Erythroblast (primary cell): ENCODE data around the gene STIM1.

ENCODE experiments used
- DNase-seq, 2 experiments: peaks; one replicate each; lab custom pipeline; 2025; lab: John Stamatoyannopoulos, UW
- GATA1 ChIP-seq: IDR thresholded peaks from 2 replicates; pipeline ENCODE4 v1.6.1; 2011; ENCODE audit warnings: low read depth, mild to moderate bottlenecking, control low read depth, low read length, moderate library complexity
- POLR2A ChIP-seq: IDR thresholded peaks from 2 replicates; pipeline ENCODE4 v1.6.1; 2011; ENCODE audit warnings: mild to moderate bottlenecking, low read length

STIM1 gene

DNA sequence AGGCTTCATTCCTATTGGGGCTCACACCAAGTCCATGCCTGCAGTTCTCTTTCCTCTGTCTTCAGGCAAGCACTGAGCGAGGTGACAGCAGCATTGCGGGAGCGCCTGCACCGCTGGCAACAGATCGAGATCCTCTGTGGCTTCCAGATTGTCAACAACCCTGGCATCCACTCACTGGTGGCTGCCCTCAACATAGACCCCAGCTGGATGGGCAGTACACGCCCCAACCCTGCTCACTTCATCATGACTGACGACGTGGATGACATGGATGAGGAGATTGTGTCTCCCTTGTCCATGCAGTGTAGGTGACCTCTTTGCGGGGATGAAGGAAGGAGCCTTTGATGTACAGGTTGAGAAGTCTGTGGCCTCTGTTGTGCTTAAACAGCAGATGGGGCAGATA lies 227.7 kb downstream of the STIM1 start:
- TF ChIP-seq GATA1 (no peak), POLR2A (no peak)
- no peak for DNase-seq

DNA sequence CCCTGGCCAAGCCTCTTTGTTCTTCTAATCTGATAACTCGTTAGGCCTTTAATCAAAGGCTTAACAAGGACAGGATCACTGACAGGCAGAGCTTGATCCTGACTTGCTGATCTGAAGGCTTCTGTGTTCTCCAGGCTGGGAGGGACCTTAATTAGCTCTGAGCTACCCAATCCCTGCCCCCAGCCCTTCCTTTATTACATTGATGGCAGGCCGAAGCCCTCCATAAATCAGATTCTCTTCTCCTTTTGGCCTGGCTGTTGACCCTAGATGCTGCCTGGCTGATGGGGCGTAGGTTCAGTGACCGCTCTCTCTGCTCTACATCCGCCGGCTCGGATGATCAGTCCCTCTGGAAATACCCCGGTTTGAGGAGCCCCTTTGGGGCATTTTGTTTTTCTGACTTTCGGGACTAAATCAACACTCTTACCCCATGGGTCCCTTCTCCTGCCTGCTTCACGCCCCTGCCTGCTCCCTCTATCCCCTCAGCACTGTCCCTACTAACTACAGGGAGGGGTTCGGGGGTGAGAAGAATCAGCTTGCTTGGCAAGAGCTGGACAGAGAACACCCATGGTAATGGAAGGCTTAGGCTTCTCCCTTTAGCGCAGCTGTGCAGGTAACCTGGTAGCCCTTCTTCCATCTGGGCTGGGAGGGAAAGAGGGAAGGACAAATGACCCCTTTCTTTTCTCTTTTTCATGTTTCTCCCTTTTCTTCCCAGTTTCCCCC lies 229.1 kb downstream of the STIM1 start:
- no peak for DNase-seq
- no peak for TF ChIP-seq POLR2A
- TF ChIP-seq GATA1 = no peak

DNA sequence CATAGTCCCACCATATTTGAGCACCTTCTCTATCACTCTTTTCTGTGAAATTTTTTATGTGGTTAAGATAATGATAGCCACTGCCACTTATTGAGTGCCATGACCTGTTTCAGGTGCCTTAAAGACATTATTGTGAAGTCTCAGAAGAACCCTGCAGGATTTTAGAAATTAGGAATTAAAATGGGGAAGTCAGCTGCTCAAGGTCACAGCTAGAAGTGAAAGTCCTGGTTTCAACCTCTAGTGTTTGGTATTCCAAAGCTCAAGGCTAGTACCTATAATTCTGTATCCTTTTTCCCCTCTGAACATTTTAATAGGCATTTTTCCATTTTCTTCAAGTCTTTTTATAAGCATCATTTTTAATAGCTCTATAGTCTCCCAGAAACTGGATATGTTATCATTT lies 230.1 kb downstream of the STIM1 start:
- TF ChIP-seq POLR2A = no peak
- no peak for TF ChIP-seq GATA1
- no peak for DNase-seq

GRCh38 chr11:4086575-4087353 lies 231.3 kb downstream of the STIM1 start:
- TF ChIP-seq POLR2A = no peak
- no peak for DNase-seq

- no peak for TF ChIP-seq POLR2A
- no peak for TF ChIP-seq GATA1
- DNase-seq = no peak
Observed at GRCh38 chr11:4087551-4087950, 232.1 kb downstream of the STIM1 start.

- no peak for TF ChIP-seq POLR2A
- TF ChIP-seq GATA1 = no peak
- no peak for DNase-seq
Observed at GRCh38 chr11:4090258-4090657, 234.8 kb downstream of the STIM1 start.

GRCh38 chr11:4092026-4092425 lies 236.6 kb downstream of the STIM1 start:
- peak; percentile 80 to 86 for DNase-seq
- TF ChIP-seq GATA1 (no peak), POLR2A (peak; percentile 57)

DNA sequence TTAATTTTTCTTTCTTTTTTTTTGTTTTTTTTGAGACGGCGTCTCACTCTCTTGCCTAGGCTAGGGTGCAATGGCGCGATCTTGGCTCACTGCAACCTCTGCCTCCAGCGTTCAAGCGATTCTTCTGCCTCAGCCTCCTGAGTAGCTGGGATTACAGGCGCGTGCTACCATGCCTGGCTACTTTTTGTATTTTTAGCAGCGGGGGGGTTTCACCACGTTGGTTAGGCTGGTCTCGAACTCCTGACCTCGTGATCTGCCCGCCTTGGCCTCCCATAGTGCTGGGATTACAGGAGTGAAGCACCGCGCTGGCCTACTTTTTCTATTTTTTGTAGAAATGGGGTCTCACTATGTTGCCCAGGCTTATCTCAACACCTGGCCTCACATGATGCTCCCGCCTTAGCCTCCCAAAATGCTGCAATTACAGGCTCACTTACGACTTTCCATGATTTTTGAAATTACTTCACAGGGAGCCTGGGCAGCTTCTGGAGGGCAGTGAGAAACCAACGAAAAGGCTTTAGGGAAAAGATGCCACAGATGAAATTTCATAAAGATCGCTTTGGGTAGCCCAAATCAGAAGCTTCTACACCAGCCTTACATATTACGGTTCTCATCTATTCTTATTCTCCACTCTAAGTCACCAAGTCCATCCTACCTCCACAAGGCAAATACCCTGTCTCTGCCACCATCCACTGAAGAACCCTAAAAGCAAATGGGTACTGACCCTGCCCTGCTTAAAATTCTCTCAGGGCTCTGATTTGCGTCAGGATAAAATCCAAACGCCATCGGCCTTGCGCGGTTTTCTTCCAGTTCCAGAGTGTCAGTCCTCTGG lies 238.3 kb downstream of the STIM1 start:
- no peak for TF ChIP-seq GATA1
- TF ChIP-seq POLR2A = no peak
- peak in 1 of 2 experiments; percentile 58 for DNase-seq

GRCh38 chr11:4094348-4095291 lies 239.2 kb downstream of the STIM1 start, which contains the start of gene RRM1:
RRM1 (plus strand) TSS chr11:4094799; CDS start chr11:4095013, 214 bp downstream.
- TF ChIP-seq POLR2A = peak; percentile 89
- TF ChIP-seq GATA1 = no peak
- peak; percentile 98 for DNase-seq

GRCh38 chr11:4095509-4096230 lies 240.2 kb downstream of the STIM1 start:
- TF ChIP-seq POLR2A = no peak
- no peak for TF ChIP-seq GATA1
- peak; percentile 69 to 74 for DNase-seq

DNA sequence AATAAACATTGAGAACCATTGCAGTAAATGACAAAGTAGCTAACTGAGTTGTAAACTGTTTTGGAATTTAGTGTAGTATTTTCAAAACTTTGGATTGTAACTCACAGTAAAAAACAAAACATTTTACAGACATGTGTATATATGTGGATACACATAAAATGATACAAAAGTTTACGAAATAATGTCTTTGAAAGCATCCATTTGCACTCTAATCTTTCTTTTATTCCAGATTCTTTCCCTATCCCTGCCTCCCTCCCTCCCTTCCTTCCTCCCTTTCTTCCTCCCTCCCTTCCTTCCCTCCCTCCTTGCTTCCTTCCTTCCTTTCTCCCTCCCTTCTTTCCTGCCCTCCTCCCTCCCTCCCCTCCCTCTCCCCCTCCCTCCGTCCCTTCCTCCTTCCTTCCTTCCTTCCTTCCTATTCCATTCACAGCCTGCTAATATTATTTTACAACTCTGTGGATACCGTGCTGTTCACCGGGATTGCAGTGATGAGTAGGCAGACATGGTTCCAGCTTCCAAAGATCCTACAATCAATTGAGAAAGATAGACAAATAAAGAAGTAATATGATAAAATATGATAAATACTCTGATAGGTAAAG lies 242.7 kb downstream of the STIM1 start:
- no peak for TF ChIP-seq GATA1
- no peak for TF ChIP-seq POLR2A
- DNase-seq = no peak

DNA sequence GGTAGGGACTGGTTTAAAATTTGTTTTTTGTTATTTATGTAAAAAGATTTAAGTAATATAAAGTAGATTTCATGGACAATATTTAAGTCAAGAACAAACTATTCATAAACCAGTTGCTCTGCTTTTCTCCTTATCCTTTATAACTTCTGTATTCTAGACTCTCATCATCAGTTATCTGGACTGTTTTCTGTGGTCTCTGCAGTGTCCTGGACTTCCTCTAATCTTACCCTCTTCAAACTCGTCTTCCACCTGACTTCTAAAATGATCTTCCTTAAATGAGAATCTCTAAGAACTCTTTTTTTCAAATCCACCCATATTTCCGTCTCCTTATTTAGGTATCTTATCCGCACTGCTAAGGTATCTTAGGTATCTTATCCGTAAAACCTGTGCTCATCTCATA lies 247.2 kb downstream of the STIM1 start:
- no peak for DNase-seq
- TF ChIP-seq GATA1 = no peak
- no peak for TF ChIP-seq POLR2A
